ENCODE measurements around the gene CFLAR. TPM values are rescaled to one million over a fixed set of nuclear protein-coding genes. Genes with fewer than 3 reads are reported as not detected.

Gene CFLAR
- total and polyA plus RNA-seq, 9 of the 15 experiments (the other 6 are each of a cell fraction or from before 2014, with no cell fraction given): 27.5 to 102 (median 54.0) TPM

DNA sequence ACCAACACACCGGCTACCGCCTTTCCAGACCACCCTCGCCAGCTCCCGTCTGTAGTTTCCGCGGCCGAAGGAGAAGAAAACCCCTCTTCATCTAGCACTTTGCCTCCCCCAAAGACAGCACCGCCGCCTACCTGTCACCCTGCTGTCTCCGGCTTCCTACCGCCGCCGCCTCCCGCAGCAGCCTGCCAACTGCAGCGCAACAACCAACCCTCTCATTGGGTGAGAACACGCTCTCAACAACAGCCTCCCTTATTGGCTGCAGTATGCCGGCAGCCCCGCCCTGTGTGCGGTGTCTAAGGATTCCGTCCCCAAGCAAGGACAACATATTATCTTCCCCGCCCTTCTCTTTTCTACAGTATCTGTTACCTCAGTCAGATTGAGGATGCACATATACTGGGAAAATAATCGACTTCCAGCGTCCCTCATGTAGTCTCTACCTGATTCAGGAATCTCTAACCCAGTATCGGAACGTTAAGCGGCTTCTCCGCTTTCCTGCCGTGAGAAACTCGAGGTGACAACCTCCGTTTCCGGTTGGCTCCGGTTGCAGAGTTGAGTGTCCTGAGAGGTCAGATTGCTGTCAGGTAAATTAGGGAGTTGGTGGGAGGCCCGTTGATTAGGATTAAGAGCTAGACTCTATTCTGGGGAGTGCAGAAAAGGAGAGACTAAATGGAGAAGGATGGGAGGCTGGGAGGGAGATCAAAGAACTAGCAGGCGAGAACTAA, 44.3 kb upstream of the CFLAR start, which contains the start of the genes HYCC2 and NDUFB3 (continued):
- TF ChIP-seq, protein P1, sequence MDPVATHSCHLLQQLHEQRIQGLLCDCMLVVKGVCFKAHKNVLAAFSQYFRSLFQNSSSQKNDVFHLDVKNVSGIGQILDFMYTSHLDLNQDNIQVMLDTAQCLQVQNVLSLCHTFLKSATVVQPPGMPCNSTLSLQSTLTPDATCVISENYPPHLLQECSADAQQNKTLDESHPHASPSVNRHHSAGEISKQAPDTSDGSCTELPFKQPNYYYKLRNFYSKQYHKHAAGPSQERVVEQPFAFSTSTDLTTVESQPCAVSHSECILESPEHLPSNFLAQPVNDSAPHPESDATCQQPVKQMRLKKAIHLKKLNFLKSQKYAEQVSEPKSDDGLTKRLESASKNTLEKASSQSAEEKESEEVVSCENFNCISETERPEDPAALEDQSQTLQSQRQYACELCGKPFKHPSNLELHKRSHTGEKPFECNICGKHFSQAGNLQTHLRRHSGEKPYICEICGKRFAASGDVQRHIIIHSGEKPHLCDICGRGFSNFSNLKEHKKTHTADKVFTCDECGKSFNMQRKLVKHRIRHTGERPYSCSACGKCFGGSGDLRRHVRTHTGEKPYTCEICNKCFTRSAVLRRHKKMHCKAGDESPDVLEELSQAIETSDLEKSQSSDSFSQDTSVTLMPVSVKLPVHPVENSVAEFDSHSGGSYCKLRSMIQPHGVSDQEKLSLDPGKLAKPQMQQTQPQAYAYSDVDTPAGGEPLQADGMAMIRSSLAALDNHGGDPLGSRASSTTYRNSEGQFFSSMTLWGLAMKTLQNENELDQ (CRISPR knock-in tag; IDR thresholded peaks at IDR 0.05; ENCODE audit: borderline replicate concordance): no peak
- no peak for TF ChIP-seq ZNF212 (CRISPR knock-in tag; IDR thresholded peaks at IDR 0.05)
- no peak for TF ChIP-seq RUNX1 (IDR thresholded peaks at IDR 0.05; ENCODE audit: low read depth)
- no peak for TF ChIP-seq CBFB (CRISPR knock-in tag; IDR thresholded peaks at IDR 0.05)
- TF ChIP-seq ZFP36 (IDR thresholded peaks at IDR 0.05; ENCODE audit: low read depth, low read length, partially characterized antibody): peak; percentile 25
- TF ChIP-seq HDAC8 (tag; IDR thresholded peaks at IDR 0.05): no peak
- peak; percentile 64 for TF ChIP-seq NFIC (IDR thresholded peaks at IDR 0.05)
- TF ChIP-seq NFE2 (IDR thresholded peaks at IDR 0.05; ENCODE audit: low read depth): no peak
- no peak for TF ChIP-seq BHLHE40 (IDR thresholded peaks at IDR 0.05; ENCODE audit: low read length)
- TF ChIP-seq ZNF764 (CRISPR knock-in tag; IDR thresholded peaks at IDR 0.05; ENCODE audit: low read depth): no peak; the same call in 1 of the 2 replicates
- TF ChIP-seq ELF4 (CRISPR knock-in tag; IDR thresholded peaks at IDR 0.05): no peak
- TF ChIP-seq ZSCAN29 (IDR thresholded peaks at IDR 0.05): no peak
- peak; percentile 93 for TF ChIP-seq ESRRA (IDR thresholded peaks at IDR 0.05; ENCODE audit: borderline replicate concordance, low read depth)
- TF ChIP-seq CBFA2T3 (IDR thresholded peaks at IDR 0.05): peak; percentile 22; the same call in 1 of the 2 replicates
- TF ChIP-seq NFXL1 (CRISPR knock-in tag; IDR thresholded peaks at IDR 0.05): no peak
- TF ChIP-seq, protein P2, sequence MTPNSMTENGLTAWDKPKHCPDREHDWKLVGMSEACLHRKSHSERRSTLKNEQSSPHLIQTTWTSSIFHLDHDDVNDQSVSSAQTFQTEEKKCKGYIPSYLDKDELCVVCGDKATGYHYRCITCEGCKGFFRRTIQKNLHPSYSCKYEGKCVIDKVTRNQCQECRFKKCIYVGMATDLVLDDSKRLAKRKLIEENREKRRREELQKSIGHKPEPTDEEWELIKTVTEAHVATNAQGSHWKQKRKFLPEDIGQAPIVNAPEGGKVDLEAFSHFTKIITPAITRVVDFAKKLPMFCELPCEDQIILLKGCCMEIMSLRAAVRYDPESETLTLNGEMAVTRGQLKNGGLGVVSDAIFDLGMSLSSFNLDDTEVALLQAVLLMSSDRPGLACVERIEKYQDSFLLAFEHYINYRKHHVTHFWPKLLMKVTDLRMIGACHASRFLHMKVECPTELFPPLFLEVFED (CRISPR knock-in tag; conservative IDR thresholded peaks at IDR 0.05): no peak
- no peak for TF ChIP-seq SREBF1 (IDR thresholded peaks at IDR 0.05; ENCODE audit: borderline replicate concordance, low read depth, low read length)
- no peak for TF ChIP-seq RBM22 (IDR thresholded peaks at IDR 0.05; ENCODE audit: low read depth, low read length, poor library complexity, severe bottlenecking)
- TF ChIP-seq DPF2 (IDR thresholded peaks at IDR 0.05): peak; percentile 39
- TF ChIP-seq KAT2B (IDR thresholded peaks at IDR 0.05; ENCODE audit: low read depth, low read length): no peak
- no peak; a peak in 1 of 4 replicates for TF ChIP-seq NRF1 (conservative IDR thresholded peaks at IDR 0.05 in 1 of 2, IDR thresholded peaks at IDR 0.05 in 1 of 2)
- TF ChIP-seq, protein P3, sequence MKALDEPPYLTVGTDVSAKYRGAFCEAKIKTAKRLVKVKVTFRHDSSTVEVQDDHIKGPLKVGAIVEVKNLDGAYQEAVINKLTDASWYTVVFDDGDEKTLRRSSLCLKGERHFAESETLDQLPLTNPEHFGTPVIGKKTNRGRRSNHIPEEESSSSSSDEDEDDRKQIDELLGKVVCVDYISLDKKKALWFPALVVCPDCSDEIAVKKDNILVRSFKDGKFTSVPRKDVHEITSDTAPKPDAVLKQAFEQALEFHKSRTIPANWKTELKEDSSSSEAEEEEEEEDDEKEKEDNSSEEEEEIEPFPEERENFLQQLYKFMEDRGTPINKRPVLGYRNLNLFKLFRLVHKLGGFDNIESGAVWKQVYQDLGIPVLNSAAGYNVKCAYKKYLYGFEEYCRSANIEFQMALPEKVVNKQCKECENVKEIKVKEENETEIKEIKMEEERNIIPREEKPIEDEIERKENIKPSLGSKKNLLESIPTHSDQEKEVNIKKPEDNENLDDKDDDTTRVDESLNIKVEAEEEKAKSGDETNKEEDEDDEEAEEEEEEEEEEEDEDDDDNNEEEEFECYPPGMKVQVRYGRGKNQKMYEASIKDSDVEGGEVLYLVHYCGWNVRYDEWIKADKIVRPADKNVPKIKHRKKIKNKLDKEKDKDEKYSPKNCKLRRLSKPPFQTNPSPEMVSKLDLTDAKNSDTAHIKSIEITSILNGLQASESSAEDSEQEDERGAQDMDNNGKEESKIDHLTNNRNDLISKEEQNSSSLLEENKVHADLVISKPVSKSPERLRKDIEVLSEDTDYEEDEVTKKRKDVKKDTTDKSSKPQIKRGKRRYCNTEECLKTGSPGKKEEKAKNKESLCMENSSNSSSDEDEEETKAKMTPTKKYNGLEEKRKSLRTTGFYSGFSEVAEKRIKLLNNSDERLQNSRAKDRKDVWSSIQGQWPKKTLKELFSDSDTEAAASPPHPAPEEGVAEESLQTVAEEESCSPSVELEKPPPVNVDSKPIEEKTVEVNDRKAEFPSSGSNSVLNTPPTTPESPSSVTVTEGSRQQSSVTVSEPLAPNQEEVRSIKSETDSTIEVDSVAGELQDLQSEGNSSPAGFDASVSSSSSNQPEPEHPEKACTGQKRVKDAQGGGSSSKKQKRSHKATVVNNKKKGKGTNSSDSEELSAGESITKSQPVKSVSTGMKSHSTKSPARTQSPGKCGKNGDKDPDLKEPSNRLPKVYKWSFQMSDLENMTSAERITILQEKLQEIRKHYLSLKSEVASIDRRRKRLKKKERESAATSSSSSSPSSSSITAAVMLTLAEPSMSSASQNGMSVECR (CRISPR knock-in tag; IDR thresholded peaks at IDR 0.05): no peak; the same call in 1 of the 2 replicates
- TF ChIP-seq TAF9B (IDR thresholded peaks at IDR 0.05; ENCODE audit: partially characterized antibody): peak; percentile 93

Measured in K562 (cell line).